SW480 (cell line): ENCODE results near the gene NPC1L1.

ENCODE experiments used
- DNase-seq: peaks from one replicate; pipeline ENCODE4 v3.0.0-alpha.2; 2016; ENCODE audit warnings: low spot score

Gene NPC1L1

GRCh38 chr7:44541028-44541869 lies at the start of gene NPC1L1:
Gene NPC1L1, minus strand, starts transcription at chr7:44541330. Its CDS starts 71 bp downstream, at chr7:44541259.
- no peak for DNase-seq

GRCh38 chr7:44590910-44591309 lies 49.8 kb upstream of the NPC1L1 start:
- DNase-seq: no peak

- peak; percentile 85 for DNase-seq
Observed at GRCh38 chr7:44587843-44588711, 46.9 kb upstream of the NPC1L1 start.

GRCh38 chr7:44583146-44583865 lies 42.2 kb upstream of the NPC1L1 start:
- DNase-seq: no peak

GRCh38 chr7:44581879-44582603 lies 40.9 kb upstream of the NPC1L1 start, which contains the start of gene TMED4:
Gene TMED4, minus strand, starts transcription at chr7:44582231. Its CDS starts 25 bp downstream, at chr7:44582206.
- DNase-seq: peak; percentile 100

- DNase-seq: peak; percentile 77
Observed at GRCh38 chr7:44580945-44581878, 40.1 kb upstream of the NPC1L1 start.

GRCh38 chr7:44576228-44576627 lies 35.1 kb upstream of the NPC1L1 start:
- no peak for DNase-seq

GRCh38 chr7:44575054-44575453 lies 33.9 kb upstream of the NPC1L1 start:
- DNase-seq: no peak

GRCh38 chr7:44574287-44574872 lies 33.2 kb upstream of the NPC1L1 start:
- DNase-seq: no peak

- peak; percentile 98 for DNase-seq
Observed at GRCh38 chr7:44573464-44574286, 32.5 kb upstream of the NPC1L1 start, which contains the start of gene DDX56. Gene DDX56, minus strand, starts transcription at chr7:44573908. Its CDS starts 13 bp downstream, at chr7:44573895.

- no peak for DNase-seq
Observed at GRCh38 chr7:44572771-44573170, 31.6 kb upstream of the NPC1L1 start.

- no peak for DNase-seq
Observed at GRCh38 chr7:44569959-44570358, 28.8 kb upstream of the NPC1L1 start.

- no peak for DNase-seq
Observed at GRCh38 chr7:44568771-44569560, 27.8 kb upstream of the NPC1L1 start.

GRCh38 chr7:44567884-44568283 lies 26.8 kb upstream of the NPC1L1 start:
- DNase-seq: no peak

- DNase-seq: no peak
Observed at GRCh38 chr7:44566680-44567079, 25.6 kb upstream of the NPC1L1 start.

GRCh38 chr7:44565795-44566559 lies 24.8 kb upstream of the NPC1L1 start:
- no peak for DNase-seq

GRCh38 chr7:44565097-44565794 lies 24.1 kb upstream of the NPC1L1 start:
- DNase-seq: peak; percentile 62
